T-helper 17 cell (primary cell): ENCODE data around the gene BOLA3. TPM values are rescaled to one million over a fixed set of nuclear protein-coding genes. Genes with fewer than 3 reads are reported as not detected.

Experiments
- ATAC-seq: fragments of 150-1000 bp; cut with Tn5 transposase; 2 replicates; pipeline ENCODE4 v1.10.0; 2021; ENCODE audit warnings: mild to moderate bottlenecking, moderate library complexity
- DNase-seq, 3 donors: peaks; one replicate each; pipeline versions ENCODE4 v3.0.0 to v3.0.0-alpha.2; 2020 to 2021
- H3K9me3 ChIP-seq: one replicate; pipeline ENCODE4 v1.7.0; 2013; ENCODE audit warnings: low read length, mild to moderate bottlenecking; ENCODE audit not compliant: control insufficient read depth, poor library complexity, severe bottlenecking
- H3K27ac Mint-ChIP-seq: one replicate; pipeline ENCODE4 v1.8.0; 2022; ENCODE audit warnings: mild to moderate bottlenecking, moderate library complexity, mixed read lengths
- H3K27me3 Mint-ChIP-seq: one replicate; pipeline ENCODE4 v1.8.0; 2022; ENCODE audit warnings: mixed read lengths
- H3K36me3 Mint-ChIP-seq: one replicate; pipeline ENCODE4 v1.8.0; 2022; ENCODE audit warnings: low read depth, mixed read lengths
- H3K4me1 Mint-ChIP-seq: one replicate; pipeline ENCODE4 v1.8.0; 2022; ENCODE audit warnings: mild to moderate bottlenecking, mixed read lengths
- H3K4me3 Mint-ChIP-seq: one replicate; pipeline ENCODE4 v1.8.0; 2022; ENCODE audit warnings: mild to moderate bottlenecking, moderate library complexity, mixed read lengths
- total RNA-seq, 4 donors: library from RNA in 2 of 4; stranded (reverse) in 2 of 4; gene quantifications; one replicate each; pipeline ENCODE4 v1.2.3 and lab custom pipeline; 2022 to 2026

Gene BOLA3
- total RNA-seq, 2 donors from 2014 or later = 15.5 to 23.3 TPM

DNA sequence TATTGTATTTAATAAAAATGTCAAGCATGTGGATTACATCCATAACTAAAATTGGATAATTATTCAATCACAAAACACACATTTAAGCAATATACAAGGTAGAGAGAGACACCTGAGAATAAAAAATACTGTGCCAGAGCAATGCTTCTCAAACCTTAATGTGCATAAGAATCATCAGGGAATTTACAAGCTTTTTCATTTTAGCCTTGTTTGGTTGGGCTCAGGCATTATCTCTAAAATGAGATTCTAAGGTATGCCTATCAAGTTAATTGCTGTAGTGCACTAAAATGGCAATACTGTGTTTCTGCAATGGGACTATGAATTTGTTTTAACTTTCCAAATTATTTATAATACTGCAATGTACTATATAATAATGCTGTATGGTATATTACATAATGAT lies 30.0 kb upstream of the BOLA3 start:
- no peak for DNase-seq
- Mint-ChIP-seq H3K27me3 (no peaks in the 10 kb centered on the region), H3K4me3 (peak overlapping the region; percentile 88), H3K36me3 (peaks cover 3% of the 10 kb centered on the region), H3K27ac (peak overlapping the region; percentile 70), H3K4me1 (peaks cover 29% of the 10 kb centered on the region)
- H3K9me3 ChIP-seq = no peaks in the 10 kb centered on the region
- no peak for ATAC-seq

GRCh38 chr2:74174909-74175308 lies 27.2 kb upstream of the BOLA3 start:
- Mint-ChIP-seq H3K27me3 (no peaks in the 10 kb centered on the region), H3K4me3 (no peak overlapping the region), H3K27ac (peak overlapping the region; percentile 75), H3K36me3 (peaks cover 5% of the 10 kb centered on the region), H3K4me1 (peaks cover 35% of the 10 kb centered on the region)
- no peak for ATAC-seq
- no peaks in the 10 kb centered on the region for H3K9me3 ChIP-seq
- no peak for DNase-seq

DNA sequence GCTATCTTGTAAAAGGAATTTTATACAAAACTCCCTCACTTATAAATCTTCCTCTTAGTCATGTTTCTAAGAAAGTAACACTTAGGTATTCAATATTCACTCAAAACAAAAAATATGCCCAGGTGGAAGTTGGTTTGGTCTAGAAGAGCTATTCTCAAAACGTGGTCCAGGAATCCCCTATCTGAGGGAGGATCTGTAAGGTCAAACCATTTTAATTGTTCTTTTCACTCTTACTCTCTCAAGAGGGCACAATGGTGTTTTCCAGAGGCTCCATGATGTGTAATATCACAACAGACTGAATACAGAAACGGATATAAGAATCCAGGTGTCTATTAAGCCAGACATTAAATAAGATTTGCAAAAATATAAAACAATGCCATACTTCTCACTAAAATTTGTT lies 21.0 kb upstream of the BOLA3 start:
- Mint-ChIP-seq H3K27me3 (no peaks in the 10 kb centered on the region), H3K27ac (peak overlapping the region; percentile 49), H3K36me3 (peaks cover 12% of the 10 kb centered on the region), H3K4me3 (no peak overlapping the region), H3K4me1 (peaks cover 19% of the 10 kb centered on the region)
- H3K9me3 ChIP-seq = no peaks in the 10 kb centered on the region
- no peak for ATAC-seq
- DNase-seq = no peak

GRCh38 chr2:74164761-74165160 lies 17.0 kb upstream of the BOLA3 start:
- H3K27me3 Mint-ChIP-seq = no peaks in the 10 kb centered on the region
- H3K27ac Mint-ChIP-seq = no peak overlapping the region
- peaks cover 11% of the 10 kb centered on the region for H3K36me3 Mint-ChIP-seq
- no peaks in the 10 kb centered on the region for H3K9me3 ChIP-seq
- H3K4me3 Mint-ChIP-seq = no peak overlapping the region
- ATAC-seq = no peak
- peaks cover 14% of the 10 kb centered on the region for H3K4me1 Mint-ChIP-seq
- DNase-seq = no peak

DNA sequence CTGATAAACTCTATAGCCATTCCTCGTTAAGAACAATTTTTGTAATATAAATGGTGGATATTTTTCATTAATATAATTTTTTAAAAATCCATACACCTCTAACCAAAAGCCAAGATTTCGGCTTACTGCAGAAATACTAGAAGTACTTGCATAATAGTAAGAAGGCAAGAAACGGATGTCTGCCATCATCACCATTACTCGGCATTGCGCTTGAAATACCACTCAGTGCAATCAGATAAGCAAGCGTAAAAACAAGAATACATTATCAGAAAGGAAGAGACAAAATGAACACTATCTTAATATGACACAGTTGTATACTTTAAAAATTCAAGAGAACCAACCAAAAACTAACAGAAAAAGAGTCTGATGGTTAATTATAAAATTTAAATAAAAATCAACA lies 15.2 kb upstream of the BOLA3 start:
- Mint-ChIP-seq H3K27ac (peak overlapping the region; percentile 72), H3K4me3 (no peak overlapping the region), H3K36me3 (peaks cover 9% of the 10 kb centered on the region), H3K4me1 (peaks cover 10% of the 10 kb centered on the region), H3K27me3 (no peaks in the 10 kb centered on the region)
- DNase-seq (no peak), ATAC-seq (no peak)
- H3K9me3 ChIP-seq = no peaks in the 10 kb centered on the region

DNA sequence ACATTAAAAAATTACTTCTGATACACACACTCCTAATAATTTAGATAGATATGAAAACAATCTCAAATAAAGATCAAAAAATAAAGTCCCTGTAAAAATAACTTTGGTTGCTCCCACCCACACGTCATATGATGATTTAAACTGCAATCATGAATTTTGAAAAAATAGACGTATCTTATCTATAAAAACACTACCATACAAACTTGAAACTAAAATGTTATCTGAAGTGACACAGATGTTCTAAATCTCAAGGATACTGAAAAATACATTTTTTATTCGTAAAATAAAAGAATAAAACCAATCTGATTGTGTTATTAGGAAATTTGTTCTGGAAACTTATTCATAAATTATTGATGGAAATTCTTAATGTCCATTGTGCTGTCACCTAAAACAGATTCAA lies 8.1 kb upstream of the BOLA3 start:
- H3K4me3 Mint-ChIP-seq = no peak overlapping the region
- H3K9me3 ChIP-seq = no peaks in the 10 kb centered on the region
- ATAC-seq (no peak), DNase-seq (no peak)
- H3K36me3 Mint-ChIP-seq = peaks cover 3% of the 10 kb centered on the region
- no peak overlapping the region for H3K27ac Mint-ChIP-seq
- no peaks in the 10 kb centered on the region for H3K27me3 Mint-ChIP-seq
- H3K4me1 Mint-ChIP-seq = peaks cover 4% of the 10 kb centered on the region

DNA sequence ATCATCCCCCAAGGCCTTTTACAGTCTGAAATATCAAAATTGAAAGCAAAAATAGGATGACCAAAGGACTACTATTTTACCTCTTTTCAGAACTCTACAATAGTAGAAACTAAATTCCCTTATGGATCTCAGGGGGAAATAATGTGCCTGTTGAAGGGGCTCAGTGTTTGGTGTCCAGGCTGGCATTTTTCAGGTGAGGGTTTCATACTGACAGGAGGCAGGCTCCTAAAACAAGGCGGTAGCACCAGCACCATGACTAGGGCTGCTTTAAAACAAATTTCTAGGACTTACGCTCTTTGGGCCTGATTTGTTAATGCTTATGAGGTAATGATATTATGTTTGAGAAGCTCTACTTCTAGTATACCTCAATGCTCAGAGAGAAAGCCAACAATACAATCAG lies 5.2 kb upstream of the BOLA3 start:
- H3K9me3 ChIP-seq = no peaks in the 10 kb centered on the region
- H3K4me1 Mint-ChIP-seq = peaks cover 4% of the 10 kb centered on the region
- H3K27ac Mint-ChIP-seq = peak overlapping the region; percentile 41
- DNase-seq (no peak), ATAC-seq (no peak)
- H3K27me3 Mint-ChIP-seq = no peaks in the 10 kb centered on the region
- peaks cover 3% of the 10 kb centered on the region for H3K36me3 Mint-ChIP-seq
- no peak overlapping the region for H3K4me3 Mint-ChIP-seq

DNA sequence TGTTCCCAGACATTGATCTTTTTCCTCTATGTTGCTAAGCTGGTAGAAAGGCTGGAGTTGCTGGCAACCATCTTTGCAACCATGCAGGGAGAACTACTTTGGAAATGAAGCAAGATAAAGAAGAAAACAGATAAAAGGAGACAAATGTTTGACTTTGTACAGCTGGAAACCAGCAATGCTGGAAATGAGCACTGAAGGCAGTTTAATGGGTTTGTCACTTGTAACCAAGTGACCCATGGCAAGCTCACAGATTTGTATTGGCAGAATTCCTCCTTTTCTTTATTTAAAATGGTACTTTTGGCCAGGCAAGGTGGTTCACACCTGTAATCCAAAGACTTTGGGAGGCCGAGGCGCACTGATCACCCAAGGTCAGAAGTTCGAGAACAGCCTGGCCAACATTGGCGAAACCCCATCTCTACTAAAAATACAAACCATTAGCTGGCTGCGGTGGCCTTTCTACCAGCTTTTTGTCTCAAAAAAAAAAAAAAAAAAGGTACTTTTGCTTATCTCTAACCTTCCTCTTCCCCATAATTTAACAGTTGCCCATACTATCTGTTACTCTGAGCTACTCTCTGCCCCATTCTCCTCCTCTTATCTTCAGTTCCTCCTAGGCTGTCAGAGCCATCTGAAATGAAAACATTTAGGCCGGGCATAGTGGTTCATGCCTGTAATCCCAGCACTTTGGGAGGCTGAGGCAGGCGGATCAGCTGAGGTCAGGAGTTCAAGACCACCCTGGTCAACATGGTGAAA lies 2.0 kb upstream of the BOLA3 start:
- Mint-ChIP-seq H3K4me3 (peak overlapping the region; percentile 19), H3K27ac (peak overlapping the region; percentile 68)

GRCh38 chr2:74149247-74149525 lies 1.5 kb upstream of the BOLA3 start:
- H3K9me3 ChIP-seq = no peaks in the 10 kb centered on the region
- DNase-seq (no peak), ATAC-seq (no peak)
- Mint-ChIP-seq H3K27me3 (no peaks in the 10 kb centered on the region), H3K27ac (no peak overlapping the region), H3K4me3 (no peak overlapping the region), H3K36me3 (peaks cover 3% of the 10 kb centered on the region), H3K4me1 (peaks cover 7% of the 10 kb centered on the region)

More for the DNA sequence above, 2.0 kb upstream of the BOLA3 start:
- peaks cover 7% of the 10 kb centered on the region for H3K4me1 Mint-ChIP-seq
- H3K36me3 Mint-ChIP-seq = peaks cover 3% of the 10 kb centered on the region
- no peaks in the 10 kb centered on the region for H3K27me3 Mint-ChIP-seq
- no peaks in the 10 kb centered on the region for H3K9me3 ChIP-seq
- no peak for ATAC-seq
- no peak for DNase-seq

GRCh38 chr2:74148457-74149246 lies 940 bp upstream of the BOLA3 start:
- H3K36me3 Mint-ChIP-seq = peaks cover 2% of the 10 kb centered on the region
- no peak overlapping the region for H3K27ac Mint-ChIP-seq
- DNase-seq (no peak), ATAC-seq (no peak)
- no peaks in the 10 kb centered on the region for H3K9me3 ChIP-seq
- peaks cover 6% of the 10 kb centered on the region for H3K4me1 Mint-ChIP-seq
- no peaks in the 10 kb centered on the region for H3K27me3 Mint-ChIP-seq
- no peak overlapping the region for H3K4me3 Mint-ChIP-seq

DNA sequence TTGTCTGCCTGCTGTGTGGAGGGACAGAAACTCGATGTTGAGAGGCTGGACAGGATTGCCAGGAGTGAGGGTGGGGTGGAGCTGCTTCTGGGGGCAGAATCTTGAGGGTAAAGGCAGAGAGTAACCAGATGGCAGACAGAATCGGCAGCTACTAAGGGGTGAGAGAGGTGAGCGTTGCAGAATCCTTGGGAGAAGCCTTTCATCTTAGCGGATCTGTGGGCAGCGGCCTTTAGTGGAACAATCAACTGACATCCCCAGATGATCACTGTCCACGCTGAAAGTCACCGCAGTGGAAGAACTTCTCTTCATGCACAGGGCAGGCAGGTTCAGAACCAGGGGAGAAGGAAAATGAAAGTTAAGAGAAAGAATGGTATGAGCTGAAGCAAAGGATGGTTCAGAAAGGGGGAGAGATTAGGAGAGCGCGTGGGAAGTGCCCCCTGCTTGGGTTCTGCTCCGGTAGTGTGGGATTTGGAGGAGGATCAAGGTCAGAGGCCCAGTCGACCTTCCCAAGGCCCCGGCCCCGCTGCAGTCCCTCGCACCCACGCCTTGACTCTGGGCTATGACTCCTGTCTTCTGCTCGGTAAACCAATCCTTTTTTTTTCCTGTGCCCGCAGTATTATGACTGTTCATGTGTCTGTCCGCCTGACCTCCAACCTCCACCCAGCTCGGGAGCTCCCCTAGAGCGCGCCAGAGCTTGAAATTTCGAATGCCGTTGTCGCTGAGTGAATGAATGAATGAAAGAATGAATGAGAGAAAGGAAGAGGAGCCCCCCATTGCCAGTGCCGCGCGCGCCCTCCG lies 584 bp downstream of the BOLA3 start:
- ATAC-seq (peak; percentile 53), DNase-seq (no peak)
- no peaks in the 10 kb centered on the region for H3K9me3 ChIP-seq
- Mint-ChIP-seq H3K4me1 (peaks cover 9% of the 10 kb centered on the region), H3K36me3 (no peaks in the 10 kb centered on the region), H3K27ac (no peak overlapping the region), H3K27me3 (no peaks in the 10 kb centered on the region), H3K4me3 (no peak overlapping the region)

DNA sequence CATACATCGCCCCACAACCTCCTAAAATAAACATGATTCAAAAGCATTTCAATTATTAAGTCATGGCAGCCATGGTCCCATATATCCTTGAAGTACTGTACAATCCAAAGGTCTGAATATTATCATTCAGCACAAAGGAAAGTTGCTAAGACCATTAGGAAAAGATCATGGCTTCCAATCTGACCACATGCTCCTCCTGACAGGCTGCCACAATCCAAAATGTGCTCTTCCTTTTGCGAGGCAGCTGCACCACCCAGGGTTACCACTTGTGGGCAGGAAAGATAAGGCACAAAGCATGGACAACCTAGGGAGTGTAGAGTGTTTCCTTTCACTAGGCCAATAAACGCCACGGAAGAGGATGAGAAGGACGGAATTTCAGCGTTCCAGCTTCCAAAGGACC lies 5.4 kb downstream of the BOLA3 start:
- Mint-ChIP-seq H3K4me1 (peaks cover 14% of the 10 kb centered on the region), H3K4me3 (no peak overlapping the region), H3K27me3 (no peaks in the 10 kb centered on the region), H3K27ac (no peak overlapping the region), H3K36me3 (no peaks in the 10 kb centered on the region)
- no peak for DNase-seq
- ATAC-seq = no peak
- H3K9me3 ChIP-seq = no peaks in the 10 kb centered on the region

GRCh38 chr2:74138600-74139323 lies 8.9 kb downstream of the BOLA3 start:
- ATAC-seq (no peak), DNase-seq (no peak)
- Mint-ChIP-seq H3K36me3 (peaks cover 3% of the 10 kb centered on the region), H3K27me3 (no peaks in the 10 kb centered on the region), H3K27ac (no peak overlapping the region), H3K4me3 (no peak overlapping the region), H3K4me1 (peaks cover 10% of the 10 kb centered on the region)
- no peaks in the 10 kb centered on the region for H3K9me3 ChIP-seq
